ENCODE results near the gene KRT2.

Gene KRT2

GRCh38 chr12:52631264-52631663 lies 20.7 kb downstream of the KRT2 start:
- H3K4me3 ChIP-seq (ENCODE audit: low read depth, low read length), result no peak overlapping the region
- CTCF ChIA-PET, result no interaction called here
- H3K9me3 ChIP-seq (ENCODE audit: control insufficient read depth, insufficient read depth, low read depth, low read length), result no peaks in the 10 kb centered on the region
- no peaks in the 10 kb centered on the region; the same call in 1 of the 2 replicates for H3K4me1 ChIP-seq (ENCODE audit: control insufficient read depth, insufficient read depth, low read length)
- no peaks in the 10 kb centered on the region for H3K36me3 ChIP-seq (ENCODE audit: control insufficient read depth in 2 of 2, insufficient read depth in 1 of 2, low read length in 2 of 2)
- no peak overlapping the region for H3K27ac ChIP-seq (ENCODE audit: extremely low read depth, low read depth, low read length)
- POLR2A ChIA-PET, result no interaction called here
- TF ChIP-seq GFI1B (tag by site-specific recombination; IDR thresholded peaks at IDR 0.05) (no peak), PRDM1 (tag by site-specific recombination; IDR thresholded peaks at IDR 0.05) (no peak), ZBTB44 (tag by site-specific recombination; IDR thresholded peaks at IDR 0.05) (no peak), ZNF514 (tag by site-specific recombination; IDR thresholded peaks at IDR 0.05) (no peak), RBAK (tag by site-specific recombination; IDR thresholded peaks at IDR 0.05) (no peak), ZNF26 (tag by site-specific recombination; IDR thresholded peaks at IDR 0.05) (no peak), HIC1 (tag by site-specific recombination; IDR thresholded peaks at IDR 0.05) (no peak), ZNF404 (tag by site-specific recombination; IDR thresholded peaks at IDR 0.05) (no peak), ZFP41 (tag by site-specific recombination; IDR thresholded peaks at IDR 0.05; ENCODE audit: borderline replicate concordance) (no peak), ZNF18 (tag by site-specific recombination; IDR thresholded peaks at IDR 0.05) (no peak), CTCF (tag by site-specific recombination; IDR thresholded peaks at IDR 0.05) (no peak), ZNF398 (tag by site-specific recombination; IDR thresholded peaks at IDR 0.05) (no peak)

GRCh38 chr12:52630599-52631200 lies 21.3 kb downstream of the KRT2 start:
- H3K27ac ChIP-seq (ENCODE audit: extremely low read depth, low read depth, low read length), result no peak overlapping the region
- H3K4me3 ChIP-seq (ENCODE audit: low read depth, low read length), result no peak overlapping the region
- H3K36me3 ChIP-seq (ENCODE audit: control insufficient read depth in 2 of 2, insufficient read depth in 1 of 2, low read length in 2 of 2), result no peaks in the 10 kb centered on the region
- POLR2A ChIA-PET, result no interaction called here
- TF ChIP-seq ZNF404 (tag by site-specific recombination; IDR thresholded peaks at IDR 0.05) (no peak), ZNF2 (tag by site-specific recombination; IDR thresholded peaks at IDR 0.05) (no peak), ZNF707 (tag by site-specific recombination; IDR thresholded peaks at IDR 0.05) (no peak), KLF1 (tag by site-specific recombination; IDR thresholded peaks at IDR 0.05) (no peak), EGR2 (tag by site-specific recombination; IDR thresholded peaks at IDR 0.05; ENCODE audit: low read depth) (no peak), ZNF121 (tag by site-specific recombination; IDR thresholded peaks at IDR 0.05) (no peak), ZNF580 (tag by site-specific recombination; IDR thresholded peaks at IDR 0.05) (no peak)
- H3K4me1 ChIP-seq (ENCODE audit: control insufficient read depth, insufficient read depth, low read length), result no peaks in the 10 kb centered on the region; the same call in 1 of the 2 replicates
- no peaks in the 10 kb centered on the region for H3K9me3 ChIP-seq (ENCODE audit: control insufficient read depth, insufficient read depth, low read depth, low read length)
- CTCF ChIA-PET, result no interaction called here
